Left cardiac atrium (tissue), 4 donors: ENCODE data around the gene BIN1. TPM values are rescaled to one million over a fixed set of nuclear protein-coding genes. Genes with fewer than 3 reads are reported as not detected.
"Not testable (repeated sequence)": the region's sequence is repeated elsewhere in the genome, so short reads cannot be mapped to it uniquely, and the experiment has no call there.

Experiments used
- ATAC-seq, 2 donors: fragments of 200-7000 bp; cut with Tn5 transposase; one replicate each; pipeline ENCODE4 v1.9.1; 2020; ENCODE audit warnings: mild to moderate bottlenecking in 2 of 2, moderate library complexity in 2 of 2
- DNase-seq: peaks from one replicate; pipeline ENCODE4 v3.0.0-alpha.2; 2020
- intact Hi-C, 2 donors: fragments of 100-400 bp; cut with DNase I; formaldehyde crosslinking; loops; one replicate each; pipeline versions ENCODE4 v1.14.1 to v1.15.1; 2022 to 2023
- total RNA-seq, 2 donors: library from RNA; stranded (reverse); fragmentation: NEBNext Ultra II Directional; extraction: Animal tissue kit (Norgen Biotek cat#: 25700); gene quantifications; one replicate each; pipeline ENCODE4 v1.2.1, GENCODE V29; 2021
- donor health status: DM: no; HTN: yes; CAD: no.
- donor health status: DM: no; HTN: yes; CAD: no; lungs with severe emphysema.
- donor health status: DM: yes; HTN: yes; CAD: no.
- donor health status: Dilated cardiomyopathy.

Gene BIN1
- total RNA-seq, 2 donors from 2014 or later, result 16.2 to 23.6 TPM

- intact Hi-C loops, result no loop called here
- ATAC-seq (no peak), DNase-seq (no peak)
Measured at GRCh38 chr2:127137741-127138140, 30.8 kb upstream of the BIN1 start.

- intact Hi-C loops, result no loop called here
- no peak for DNase-seq
Measured at GRCh38 chr2:127137225-127137624, 30.3 kb upstream of the BIN1 start.

GRCh38 chr2:127134833-127135830 is 28.2 kb upstream of the BIN1 start:
- intact Hi-C loops, result no loop called here
- DNase-seq, result no peak
- peak in 1 of 2 donors; percentile 61 for ATAC-seq

More at GRCh38 chr2:127137225-127137624, 30.3 kb upstream of the BIN1 start:
- no peak for ATAC-seq

- DNase-seq (no peak), ATAC-seq (no peak)
- intact Hi-C loops, result no loop called here
Measured at GRCh38 chr2:127134235-127134634, 27.3 kb upstream of the BIN1 start.

- intact Hi-C loops, result no loop called here
- ATAC-seq, result no peak
- DNase-seq, result no peak
Measured at GRCh38 chr2:127133793-127134192, 26.8 kb upstream of the BIN1 start.

GRCh38 chr2:127130421-127130820 is 23.5 kb upstream of the BIN1 start:
- intact Hi-C loops, result no loop called here
- DNase-seq (no peak), ATAC-seq (no peak)

GRCh38 chr2:127129937-127130336 is 23.0 kb upstream of the BIN1 start:
- ATAC-seq (no peak), DNase-seq (no peak)
- intact Hi-C loops, result no loop called here

GRCh38 chr2:127128445-127128904 is 21.5 kb upstream of the BIN1 start:
- DNase-seq (no peak), ATAC-seq (peak; percentile 39 to 59)
- intact Hi-C loops, result no loop called here

GRCh38 chr2:127125821-127126220 is 18.9 kb upstream of the BIN1 start:
- intact Hi-C loops, result no loop called here
- ATAC-seq (no peak), DNase-seq (no peak)

- intact Hi-C loops, result no loop called here
- no peak for ATAC-seq
- no peak for DNase-seq
Measured at GRCh38 chr2:127124426-127124825, 17.5 kb upstream of the BIN1 start.

- DNase-seq (no peak), ATAC-seq (no peak)
- intact Hi-C loops, result no loop called here
Measured at GRCh38 chr2:127122361-127123027, 15.5 kb upstream of the BIN1 start.

- ATAC-seq (peak; percentile 77 to 93), DNase-seq (peak; percentile 67)
- intact Hi-C loops, result no loop called here
Measured at GRCh38 chr2:127121776-127122176, 14.8 kb upstream of the BIN1 start.

GRCh38 chr2:127121353-127121752 is 14.4 kb upstream of the BIN1 start:
- peak in 1 of 2 donors; percentile 55 for ATAC-seq
- intact Hi-C loops, result no loop called here
- DNase-seq, result no peak

- ATAC-seq, DNase-seq: not testable (repeated sequence)
Measured at GRCh38 chr2:127120408-127120807, 13.5 kb upstream of the BIN1 start.

GRCh38 chr2:127118467-127118866 is 11.5 kb upstream of the BIN1 start:
- DNase-seq (no peak), ATAC-seq (no peak)
- intact Hi-C loops, result no loop called here

More at GRCh38 chr2:127120408-127120807, 13.5 kb upstream of the BIN1 start:
- intact Hi-C loops, result not testable (repeated sequence)

GRCh38 chr2:127118038-127118437 is 11.1 kb upstream of the BIN1 start:
- DNase-seq, result no peak

GRCh38 chr2:127117603-127118002 is 10.6 kb upstream of the BIN1 start:
- intact Hi-C loops, result no loop called here
- DNase-seq (no peak), ATAC-seq (no peak)

More at GRCh38 chr2:127118038-127118437, 11.1 kb upstream of the BIN1 start:
- ATAC-seq, result no peak
- intact Hi-C loops, result no loop called here

- DNase-seq (no peak), ATAC-seq (no peak)
- intact Hi-C loops, result no loop called here
Measured at GRCh38 chr2:127115471-127116199, 8.7 kb upstream of the BIN1 start.

GRCh38 chr2:127110985-127111384 is 4.0 kb upstream of the BIN1 start:
- intact Hi-C loops, result no loop called here
- DNase-seq, result no peak
- no peak for ATAC-seq
